GM12864 (cell line): ENCODE measurements around the gene WNT5A.

ENCODE experiments used
- DNase-seq: peaks from one replicate; pipeline ENCODE4 v3.0.0-alpha.2; 2011; ENCODE audit warnings: low read depth
- H3K4me3 ChIP-seq: 2 replicates; pipeline ENCODE4 v1.5.1; 2011; ENCODE audit warnings: mild to moderate bottlenecking, low read depth, low read length, control low read depth
- CTCF ChIP-seq: IDR thresholded peaks from 2 replicates; pipeline ENCODE4 v1.5.1; 2011; ENCODE audit warnings: low read depth, mild to moderate bottlenecking, moderate library complexity, low read length, control low read depth, inconsistent platforms; ENCODE audit errors: missing control alignments

The WNT5A gene

GRCh38 chr3:55423782-55424181 is 63.3 kb downstream of the WNT5A start:
- no peak overlapping the region for H3K4me3 ChIP-seq
- DNase-seq: no peak
- TF ChIP-seq CTCF: no peak

- DNase-seq: no peak
- no peak for TF ChIP-seq CTCF
- no peak overlapping the region for H3K4me3 ChIP-seq
These were observed 69.9 kb downstream of the WNT5A start for GRCh38 chr3:55417211-55417610.

- TF ChIP-seq CTCF: no peak
- no peak for DNase-seq
- no peak overlapping the region for H3K4me3 ChIP-seq
These were observed 70.7 kb downstream of the WNT5A start for GRCh38 chr3:55416331-55416821.
